Hepatocyte (in vitro differentiated cells): ENCODE data around the gene RPTOR.

Experiments
- EZH2phosphoT487 ChIP-seq: fragments of 200-600 bp; sonication (generic); IDR thresholded peaks from one replicate; pipeline ENCODE4 v1.6.1; 2018; ENCODE audit warnings: antibody characterized with exemption, mild to moderate bottlenecking, low read depth, moderate library complexity; ENCODE audit not compliant: unreplicated experiment, severe bottlenecking
- TF ChIP-seq, protein P1 (sequence below): fragments of 200-600 bp; sonication (generic); IDR thresholded peaks from 2 replicates; pipeline ENCODE4 v1.5.1; 2016; ENCODE audit warnings: antibody characterized with exemption, mild to moderate bottlenecking; ENCODE audit not compliant: poor library complexity

DNA sequence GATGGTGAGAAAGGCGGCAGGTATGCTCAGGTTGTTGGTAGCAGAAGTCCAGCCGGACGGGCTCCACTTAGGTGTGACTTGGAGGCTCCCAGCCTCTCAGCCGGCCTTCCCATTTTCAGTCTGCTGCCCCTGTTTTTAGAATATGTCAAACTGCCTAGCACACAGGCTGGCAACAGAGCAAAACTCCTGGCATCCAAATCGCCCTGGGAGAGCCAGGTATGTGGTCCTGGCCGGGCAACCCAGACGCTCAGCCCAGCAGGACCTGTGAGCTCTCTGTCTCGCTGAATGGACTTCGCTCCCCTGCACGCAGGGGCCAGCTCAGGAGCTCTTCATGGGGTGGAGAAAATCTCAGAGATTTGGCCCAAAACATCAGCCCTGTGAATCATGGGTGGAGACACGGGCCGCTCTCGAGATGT lies 299.1 kb downstream of the RPTOR start:
- TF ChIP-seq, protein P1, sequence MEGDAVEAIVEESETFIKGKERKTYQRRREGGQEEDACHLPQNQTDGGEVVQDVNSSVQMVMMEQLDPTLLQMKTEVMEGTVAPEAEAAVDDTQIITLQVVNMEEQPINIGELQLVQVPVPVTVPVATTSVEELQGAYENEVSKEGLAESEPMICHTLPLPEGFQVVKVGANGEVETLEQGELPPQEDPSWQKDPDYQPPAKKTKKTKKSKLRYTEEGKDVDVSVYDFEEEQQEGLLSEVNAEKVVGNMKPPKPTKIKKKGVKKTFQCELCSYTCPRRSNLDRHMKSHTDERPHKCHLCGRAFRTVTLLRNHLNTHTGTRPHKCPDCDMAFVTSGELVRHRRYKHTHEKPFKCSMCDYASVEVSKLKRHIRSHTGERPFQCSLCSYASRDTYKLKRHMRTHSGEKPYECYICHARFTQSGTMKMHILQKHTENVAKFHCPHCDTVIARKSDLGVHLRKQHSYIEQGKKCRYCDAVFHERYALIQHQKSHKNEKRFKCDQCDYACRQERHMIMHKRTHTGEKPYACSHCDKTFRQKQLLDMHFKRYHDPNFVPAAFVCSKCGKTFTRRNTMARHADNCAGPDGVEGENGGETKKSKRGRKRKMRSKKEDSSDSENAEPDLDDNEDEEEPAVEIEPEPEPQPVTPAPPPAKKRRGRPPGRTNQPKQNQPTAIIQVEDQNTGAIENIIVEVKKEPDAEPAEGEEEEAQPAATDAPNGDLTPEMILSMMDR = no peak
- TF ChIP-seq EZH2phosphoT487 = no peak
